ENCODE measurements around the gene WDR6. TPM values are rescaled to one million over a fixed set of nuclear protein-coding genes. Genes with fewer than 3 reads are reported as not detected.

The WDR6 gene
- total RNA-seq: 100 to 1,000 TPM in 5 of 8 experiments, 10 to 100 TPM in 3; 52.2 to 209 (median 110) TPM

- Histone ChIP-seq H3K27ac (peak within 1 kb of the TSS; percentile 98 to 99), H3K4me3 (peak within 1 kb of the TSS; percentile 73 to 95 (median 92)), H3K4me1 (replicated peaks in 1 of 2) (peaks cover 12 to 14% of the 10 kb centered on the region in 2 donors)
- ATAC-seq (replicated peaks in 6 of 8): peak; percentile 77 to 92 (median 88)
- 0 to 10% (median 2%) methylated on average over 2 to 17 of the region's 65 CpGs; no CpG with 5 or more reads in 5 of the 10 experiments for WGBS, 10 experiments
- in situ Hi-C loops (cut with MboI; ENCODE audit: low pct_unique_long_range_greater_than_20kb in 2 of 9, low sequenced_read_pairs in 9 of 9, unreplicated experiment in 9 of 9): no loop called here
Measured at GRCh38 chr3:49007068-49007770, at the start of gene WDR6. WDR6 (plus strand) TSS chr3:49007391; CDS start chr3:49007432, 41 bp downstream.

- Histone ChIP-seq H3K27ac (no peak overlapping the region), H3K4me1 (replicated peaks in 1 of 2) (no peaks in the 10 kb centered on the region), H3K4me3 (no peak overlapping the region)
- no peak for ATAC-seq (replicated peaks in 6 of 8)
- in situ Hi-C loops (cut with MboI; ENCODE audit: low pct_unique_long_range_greater_than_20kb in 2 of 9, low sequenced_read_pairs in 9 of 9, unreplicated experiment in 9 of 9): no loop called here
- 63 to 100% (median 83%) methylated on average over 2 to 4 of the region's 4 CpGs; no CpG with 5 or more reads in 1 of the 10 experiments for WGBS, 10 experiments
Measured at GRCh38 chr3:48960841-48961413, 46.3 kb upstream of the WDR6 start.

GRCh38 chr3:48962340-48962739, 44.9 kb upstream of the WDR6 start:
- H3K4me3 ChIP-seq: no peak overlapping the region
- 80 to 100% (median 90%) methylated on average over 2 of the region's 2 CpGs; no CpG with 5 or more reads in 7 of the 10 experiments for WGBS, 10 experiments
- ATAC-seq (replicated peaks in 6 of 8): no peak

GRCh38 chr3:48962939-48963338, 44.3 kb upstream of the WDR6 start:
- H3K27ac ChIP-seq: no peak overlapping the region
- peak in 1 of 8 experiments; percentile 34 for ATAC-seq (replicated peaks in 6 of 8)
- in situ Hi-C loops (cut with MboI; ENCODE audit: low pct_unique_long_range_greater_than_20kb in 2 of 9, low sequenced_read_pairs in 9 of 9, unreplicated experiment in 9 of 9): no loop called here

More at GRCh38 chr3:48962340-48962739, 44.9 kb upstream of the WDR6 start:
- in situ Hi-C loops (cut with MboI; ENCODE audit: low pct_unique_long_range_greater_than_20kb in 2 of 9, low sequenced_read_pairs in 9 of 9, unreplicated experiment in 9 of 9): no loop called here
- Histone ChIP-seq H3K27ac (no peak overlapping the region), H3K4me1 (replicated peaks in 1 of 2) (no peaks in the 10 kb centered on the region)

GRCh38 chr3:48963591-48963990, 43.6 kb upstream of the WDR6 start:
- Histone ChIP-seq H3K4me3 (no peak overlapping the region), H3K27ac (no peak overlapping the region), H3K4me1 (replicated peaks in 1 of 2) (no peaks in the 10 kb centered on the region)
- in situ Hi-C loops (cut with MboI; ENCODE audit: low pct_unique_long_range_greater_than_20kb in 2 of 9, low sequenced_read_pairs in 9 of 9, unreplicated experiment in 9 of 9): no loop called here
- 57 to 100% (median 75%) methylated on average over 1 to 2 of the region's 2 CpGs; no CpG with 5 or more reads in 2 of the 10 experiments for WGBS, 10 experiments
- no peak for ATAC-seq (replicated peaks in 6 of 8)

More at GRCh38 chr3:48962939-48963338, 44.3 kb upstream of the WDR6 start:
- WGBS, 10 experiments: 40 to 84% (median 61%) methylated on average over 1 to 4 of the region's 4 CpGs; no CpG with 5 or more reads in 4 of the 10 experiments
- Histone ChIP-seq H3K4me3 (no peak overlapping the region), H3K4me1 (replicated peaks in 1 of 2) (no peaks in the 10 kb centered on the region)

GRCh38 chr3:48966367-48966766, 40.8 kb upstream of the WDR6 start:
- ATAC-seq (replicated peaks in 6 of 8): no peak
- Histone ChIP-seq H3K27ac (no peak overlapping the region), H3K4me3 (no peak overlapping the region), H3K4me1 (replicated peaks in 1 of 2) (no peaks in the 10 kb centered on the region)
- in situ Hi-C loops (cut with MboI; ENCODE audit: low pct_unique_long_range_greater_than_20kb in 2 of 9, low sequenced_read_pairs in 9 of 9, unreplicated experiment in 9 of 9): no loop called here
- 50 to 100% (median 85%) methylated on average over 1 to 3 of the region's 3 CpGs; no CpG with 5 or more reads in 2 of the 10 experiments for WGBS, 10 experiments

- 80 to 100% (median 96%) methylated on average over 1 to 6 of the region's 7 CpGs; no CpG with 5 or more reads in 4 of the 10 experiments for WGBS, 10 experiments
- no peak for ATAC-seq (replicated peaks in 6 of 8)
- no peaks in the 10 kb centered on the region for H3K4me1 ChIP-seq (replicated peaks in 1 of 2)
- H3K4me3 ChIP-seq: no peak overlapping the region
- no peak overlapping the region for H3K27ac ChIP-seq
- in situ Hi-C loops (cut with MboI; ENCODE audit: low pct_unique_long_range_greater_than_20kb in 2 of 9, low sequenced_read_pairs in 9 of 9, unreplicated experiment in 9 of 9): no loop called here
Measured at GRCh38 chr3:48966876-48967361, 40.3 kb upstream of the WDR6 start.

- no peaks in the 10 kb centered on the region for H3K4me1 ChIP-seq (replicated peaks in 1 of 2)
- 80 to 100% (median 100%) methylated on average over 1 to 5 of the region's 6 CpGs; no CpG with 5 or more reads in 5 of the 10 experiments for WGBS, 10 experiments
- no peak overlapping the region for H3K27ac ChIP-seq
- in situ Hi-C loops (cut with MboI; ENCODE audit: low pct_unique_long_range_greater_than_20kb in 2 of 9, low sequenced_read_pairs in 9 of 9, unreplicated experiment in 9 of 9): no loop called here
- no peak overlapping the region for H3K4me3 ChIP-seq
- ATAC-seq (replicated peaks in 6 of 8): no peak
Measured at GRCh38 chr3:48970586-48970985, 36.6 kb upstream of the WDR6 start.

GRCh38 chr3:48974076-48974864, 32.9 kb upstream of the WDR6 start:
- no peak overlapping the region for H3K4me3 ChIP-seq
- H3K27ac ChIP-seq: no peak overlapping the region
- WGBS, 10 experiments: 81 to 100% (median 93%) methylated on average over 1 to 8 of the region's 10 CpGs; no CpG with 5 or more reads in 1 of the 10 experiments
- ATAC-seq (replicated peaks in 6 of 8): no peak
- in situ Hi-C loops (cut with MboI; ENCODE audit: low pct_unique_long_range_greater_than_20kb in 2 of 9, low sequenced_read_pairs in 9 of 9, unreplicated experiment in 9 of 9): no loop called here
- H3K4me1 ChIP-seq (replicated peaks in 1 of 2): no peaks in the 10 kb centered on the region

GRCh38 chr3:48979451-48979850, 27.7 kb upstream of the WDR6 start:
- Histone ChIP-seq H3K4me1 (replicated peaks in 1 of 2) (no peaks in the 10 kb centered on the region), H3K27ac (no peak overlapping the region), H3K4me3 (no peak overlapping the region)
- in situ Hi-C loops (cut with MboI; ENCODE audit: low pct_unique_long_range_greater_than_20kb in 2 of 9, low sequenced_read_pairs in 9 of 9, unreplicated experiment in 9 of 9): loop anchor here in 1 of 9 experiments (25.0 kb wide), 1 partner anchor 458 kb away; the partner anchor contains the start of gene NICN1
- ATAC-seq (replicated peaks in 6 of 8): no peak
- WGBS, 10 experiments: 77 to 100% (median 95%) methylated on average over 1 to 3 of the region's 3 CpGs; no CpG with 5 or more reads in 7 of the 10 experiments

GRCh38 chr3:48980295-48980694, 26.9 kb upstream of the WDR6 start:
- H3K4me3 ChIP-seq: no peak overlapping the region
- ATAC-seq (replicated peaks in 6 of 8): no peak
- H3K4me1 ChIP-seq (replicated peaks in 1 of 2): no peaks in the 10 kb centered on the region
- in situ Hi-C loops (cut with MboI; ENCODE audit: low pct_unique_long_range_greater_than_20kb in 2 of 9, low sequenced_read_pairs in 9 of 9, unreplicated experiment in 9 of 9): loop anchor here in 2 of 9 experiments (10.0 to 25.0 kb wide), 2 partner anchors 457 to 465 kb away; partner anchors contain the start of gene NICN1 (in 1 of the 2)
- no peak overlapping the region for H3K27ac ChIP-seq
- 60 to 100% (median 93%) methylated on average over 1 to 3 of the region's 4 CpGs; no CpG with 5 or more reads in 6 of the 10 experiments for WGBS, 10 experiments

- ATAC-seq (replicated peaks in 6 of 8): no peak
Measured at GRCh38 chr3:48982016-48982415, 25.2 kb upstream of the WDR6 start.

More at GRCh38 chr3:48982016-48982415, 25.2 kb upstream of the WDR6 start:
- in situ Hi-C loops (cut with MboI; ENCODE audit: low pct_unique_long_range_greater_than_20kb in 2 of 9, low sequenced_read_pairs in 9 of 9, unreplicated experiment in 9 of 9): loop anchor here in 2 of 9 experiments (10.0 to 25.0 kb wide), 2 partner anchors 455 to 463 kb away; partner anchors contain the start of gene NICN1 (in 1 of the 2)
- no peak overlapping the region for H3K27ac ChIP-seq
- H3K4me1 ChIP-seq (replicated peaks in 1 of 2): no peaks in the 10 kb centered on the region
- H3K4me3 ChIP-seq: no peak overlapping the region
